GM13977 (cell line): ENCODE measurements around the gene KRTAP5-4.
"Not testable (repeated sequence)": the region's sequence is repeated elsewhere in the genome, so short reads cannot be mapped to it uniquely, and the experiment has no call there.

ENCODE experiments used
- DNase-seq: peaks from one replicate; pipeline ENCODE4 v3.0.0; 2012; ENCODE audit warnings: low spot score
- in situ Hi-C: fragments of 300-500 bp; cut with MboI; formaldehyde crosslinking; loops from one replicate; pipeline ENCODE4 v1.12.0; 2022; ENCODE audit warnings: low sequenced_read_pairs, low pct_unique_long_range_greater_than_20kb, mixed read lengths, inconsistent platforms; ENCODE audit not compliant: unreplicated experiment
- TF ChIP-seq, protein P1 (sequence below): IDR thresholded peaks from 2 replicates; pipeline ENCODE4 v1.5.1; 2012; ENCODE audit warnings: mild to moderate bottlenecking, control low read depth; ENCODE audit not compliant: insufficient read depth; ENCODE audit errors: extremely low read depth, missing control alignments

The KRTAP5-4 gene

GRCh38 chr11:1667121-1667850 is 45.3 kb upstream of the KRTAP5-4 start:
- TF ChIP-seq, protein P1, sequence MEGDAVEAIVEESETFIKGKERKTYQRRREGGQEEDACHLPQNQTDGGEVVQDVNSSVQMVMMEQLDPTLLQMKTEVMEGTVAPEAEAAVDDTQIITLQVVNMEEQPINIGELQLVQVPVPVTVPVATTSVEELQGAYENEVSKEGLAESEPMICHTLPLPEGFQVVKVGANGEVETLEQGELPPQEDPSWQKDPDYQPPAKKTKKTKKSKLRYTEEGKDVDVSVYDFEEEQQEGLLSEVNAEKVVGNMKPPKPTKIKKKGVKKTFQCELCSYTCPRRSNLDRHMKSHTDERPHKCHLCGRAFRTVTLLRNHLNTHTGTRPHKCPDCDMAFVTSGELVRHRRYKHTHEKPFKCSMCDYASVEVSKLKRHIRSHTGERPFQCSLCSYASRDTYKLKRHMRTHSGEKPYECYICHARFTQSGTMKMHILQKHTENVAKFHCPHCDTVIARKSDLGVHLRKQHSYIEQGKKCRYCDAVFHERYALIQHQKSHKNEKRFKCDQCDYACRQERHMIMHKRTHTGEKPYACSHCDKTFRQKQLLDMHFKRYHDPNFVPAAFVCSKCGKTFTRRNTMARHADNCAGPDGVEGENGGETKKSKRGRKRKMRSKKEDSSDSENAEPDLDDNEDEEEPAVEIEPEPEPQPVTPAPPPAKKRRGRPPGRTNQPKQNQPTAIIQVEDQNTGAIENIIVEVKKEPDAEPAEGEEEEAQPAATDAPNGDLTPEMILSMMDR = no peak
- no peak for DNase-seq
- in situ Hi-C loops = no loop called here

- TF ChIP-seq, protein P1 = no peak
- DNase-seq = no peak
- in situ Hi-C loops = no loop called here
Measured at GRCh38 chr11:1665313-1665712, 43.4 kb upstream of the KRTAP5-4 start.

DNA sequence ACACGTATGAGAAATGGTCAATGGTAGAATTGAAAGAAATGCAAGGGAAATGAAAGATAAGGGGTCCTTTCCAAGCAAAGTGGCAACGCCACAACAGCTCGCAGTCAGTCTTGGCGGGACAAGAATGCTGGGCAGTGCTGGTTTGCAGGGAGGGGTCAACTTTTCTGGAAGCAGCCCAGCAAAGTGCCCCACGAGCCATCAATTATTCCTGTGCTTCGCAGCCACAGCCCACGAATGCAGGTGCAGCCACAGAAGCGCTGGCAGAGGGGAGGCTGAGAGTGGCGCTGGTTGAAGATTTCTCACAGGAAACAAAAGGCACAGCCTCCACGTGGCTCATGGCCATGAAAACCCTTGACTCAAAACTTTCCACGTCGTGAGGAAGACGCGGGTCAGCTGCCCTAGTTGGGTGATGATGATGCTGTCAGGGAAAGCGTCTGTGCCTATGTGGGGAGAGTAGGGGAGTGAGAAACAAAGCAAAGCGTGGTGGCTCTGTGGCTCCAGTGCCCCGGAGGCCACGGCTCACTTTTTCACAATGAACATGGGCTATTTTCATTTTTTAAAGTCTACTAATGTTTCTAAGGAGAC is 40.9 kb upstream of the KRTAP5-4 start:
- in situ Hi-C loops, DNase-seq: not testable (repeated sequence)

DNA sequence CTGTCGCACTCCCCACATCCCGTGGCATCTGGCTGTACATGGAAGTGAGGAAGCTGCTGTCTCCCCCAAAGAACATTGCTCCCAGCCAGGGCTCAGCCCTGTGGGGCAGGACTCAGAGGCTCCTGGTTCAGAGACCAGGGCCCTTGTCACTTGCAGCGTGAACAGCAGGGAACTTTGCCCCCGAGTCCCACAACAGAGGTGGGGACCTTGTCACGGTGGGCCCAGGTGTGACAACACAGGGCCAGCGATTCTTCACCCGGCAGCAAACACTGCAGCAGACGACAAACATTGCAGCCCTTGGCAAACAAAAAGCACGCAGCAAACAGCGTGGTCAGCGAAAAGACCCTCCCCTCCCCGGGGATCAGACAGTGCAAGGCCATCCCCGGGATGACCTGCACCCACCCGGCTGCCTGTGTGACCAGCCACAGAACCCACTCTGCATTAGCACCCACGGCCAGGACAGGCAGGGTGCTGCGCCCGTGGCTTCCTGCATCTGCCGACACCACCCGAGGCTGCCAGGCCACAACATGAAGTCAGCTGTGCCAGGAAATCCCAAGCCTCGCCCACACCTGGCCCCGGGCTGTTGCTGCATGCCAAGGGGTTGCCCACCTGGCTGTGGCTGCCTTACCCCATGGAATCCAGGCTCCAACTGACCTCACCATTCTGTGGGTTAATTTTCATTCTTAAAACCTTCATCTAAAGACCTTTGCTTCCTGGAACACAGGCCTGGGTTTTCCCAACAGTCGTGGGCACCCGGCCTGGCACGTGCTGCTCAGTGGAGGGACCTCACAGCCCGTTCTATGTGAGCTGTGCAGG is 39.7 kb upstream of the KRTAP5-4 start:
- DNase-seq, in situ Hi-C loops: not testable (repeated sequence)

- TF ChIP-seq, protein P1 = no peak
- no peak for DNase-seq
- in situ Hi-C loops = no loop called here
Measured at GRCh38 chr11:1660111-1660867, 38.4 kb upstream of the KRTAP5-4 start.

DNA sequence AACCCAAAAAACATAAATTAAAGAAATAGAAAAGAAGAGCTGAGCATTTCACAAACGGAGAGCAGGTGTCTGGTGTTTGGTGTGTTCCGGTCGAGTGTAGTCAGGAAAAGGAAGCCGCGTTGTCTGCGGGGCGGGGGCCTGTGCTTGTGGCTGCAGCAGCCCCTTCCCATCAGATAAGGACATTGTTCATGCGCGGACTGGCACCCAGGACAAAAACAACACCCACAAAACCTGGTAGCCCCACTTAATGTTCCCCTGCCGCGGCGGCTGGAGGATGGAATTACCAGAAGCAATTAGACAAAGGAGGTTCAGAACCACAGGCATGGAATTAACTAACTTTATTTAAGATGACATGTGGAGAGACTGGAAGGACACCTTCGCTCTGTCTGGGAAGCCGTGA is 37.6 kb upstream of the KRTAP5-4 start:
- TF ChIP-seq, protein P1 = no peak
- DNase-seq = no peak
- in situ Hi-C loops = no loop called here

- TF ChIP-seq, protein P1 = no peak
- in situ Hi-C loops = no loop called here
- DNase-seq = no peak
Measured at GRCh38 chr11:1656670-1657069, 34.7 kb upstream of the KRTAP5-4 start.
